ENCODE measurements around the gene IFI27L2. TPM values are rescaled to one million over a fixed set of nuclear protein-coding genes. Genes with fewer than 3 reads are reported as not detected.

IFI27L2 gene
- total RNA-seq, 4 donors from 2014 or later, result 21.0 to 69.1 (median 52.3) TPM

DNA sequence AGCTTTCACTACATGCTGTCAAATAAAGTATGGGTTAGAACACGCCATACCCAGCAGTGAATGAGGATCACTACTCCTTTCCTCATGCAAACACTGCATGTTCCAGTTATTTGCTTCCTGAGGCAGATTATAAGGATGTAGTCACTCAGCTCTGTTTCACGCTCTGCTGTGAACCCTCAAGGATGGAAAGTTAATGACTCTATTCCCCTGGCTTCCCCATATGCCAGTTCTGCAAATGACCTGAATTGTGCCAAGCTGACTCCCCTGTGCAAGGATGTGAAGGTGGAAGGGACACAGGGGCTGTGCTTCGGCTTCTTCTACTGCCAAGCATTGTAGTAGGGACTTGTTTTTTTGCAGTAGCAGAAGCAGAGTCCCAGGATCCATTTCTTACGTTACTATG lies 41.5 kb downstream of the IFI27L2 start:
- no peak for TF ChIP-seq CTCF (IDR thresholded peaks at IDR 0.05)
- no peak for TF ChIP-seq POLR2A (IDR thresholded peaks at IDR 0.05)
- no peak overlapping the region for H3K4me3 ChIP-seq (ENCODE audit: low read depth, poor library complexity, severe bottlenecking)
- intact Hi-C loops (cut with DNase I; ENCODE audit: low total_unique reads), result no loop called here
- DNase-seq (ENCODE audit: low spot score in 2 of 2), result no peak
- WGBS, 2 donors, result 43 to 88% methylated on average over 4 of the region's 4 CpGs

- WGBS, 2 donors, result 0 to 1% methylated on average over 19 of the region's 19 CpGs
- intact Hi-C loops (cut with DNase I; ENCODE audit: low total_unique reads), result no loop called here
- no peak for DNase-seq (ENCODE audit: low spot score in 2 of 2)
These were observed 48.0 kb downstream of the IFI27L2 start for GRCh38 chr14:94081386-94081820.

GRCh38 chr14:94080621-94081385 lies 48.6 kb downstream of the IFI27L2 start, which contains the start of the genes DDX24 and IFI27L1:
TSS of gene DDX24 (minus strand) at chr14:94081202. CDS start at chr14:94079742, 1,460 bp downstream.
TSS of gene IFI27L1 (plus strand) at chr14:94081310. CDS start at chr14:94096938, 15,628 bp downstream.
- peak in 1 of 2 donors; percentile 94 for TF ChIP-seq POLR2A (IDR thresholded peaks at IDR 0.05)
- TF ChIP-seq CTCF (IDR thresholded peaks at IDR 0.05), result no peak
- intact Hi-C loops (cut with DNase I; ENCODE audit: low total_unique reads), result no loop called here
- 0% methylated on average over 42 to 52 of the region's 77 CpGs for WGBS, 2 donors
- DNase-seq (ENCODE audit: low spot score in 2 of 2), result peak; percentile 98 to 99
- H3K4me3 ChIP-seq (ENCODE audit: low read depth, poor library complexity, severe bottlenecking), result peak within 1 kb of the TSS; percentile 92

More at GRCh38 chr14:94081386-94081820, 48.0 kb downstream of the IFI27L2 start:
- H3K4me3 ChIP-seq (ENCODE audit: low read depth, poor library complexity, severe bottlenecking), result peak overlapping the region; percentile 92
- TF ChIP-seq CTCF (IDR thresholded peaks at IDR 0.05), result no peak
- TF ChIP-seq POLR2A (IDR thresholded peaks at IDR 0.05), result no peak

GRCh38 chr14:94079891-94080620 lies 49.3 kb downstream of the IFI27L2 start:
- 2 to 3% methylated on average over 15 of the region's 15 CpGs for WGBS, 2 donors
- intact Hi-C loops (cut with DNase I; ENCODE audit: low total_unique reads), result no loop called here
- H3K4me3 ChIP-seq (ENCODE audit: low read depth, poor library complexity, severe bottlenecking), result peak overlapping the region; percentile 92
- DNase-seq (ENCODE audit: low spot score in 2 of 2), result no peak
- no peak for TF ChIP-seq POLR2A (IDR thresholded peaks at IDR 0.05)
- TF ChIP-seq CTCF (IDR thresholded peaks at IDR 0.05), result no peak

GRCh38 chr14:94077823-94078222 lies 51.6 kb downstream of the IFI27L2 start:
- TF ChIP-seq POLR2A (IDR thresholded peaks at IDR 0.05), result no peak
- TF ChIP-seq CTCF (IDR thresholded peaks at IDR 0.05), result no peak
- WGBS, 2 donors, result 77 to 80% methylated on average over 5 of the region's 5 CpGs
- intact Hi-C loops (cut with DNase I; ENCODE audit: low total_unique reads), result no loop called here

More at GRCh38 chr14:94077823-94078222, 51.6 kb downstream of the IFI27L2 start:
- no peak for DNase-seq (ENCODE audit: low spot score in 2 of 2)
- H3K4me3 ChIP-seq (ENCODE audit: low read depth, poor library complexity, severe bottlenecking), result no peak overlapping the region

Other genes starting within 250 kb of the IFI27L2 start
- gene FAM181A, start 202.3 kb downstream of the IFI27L2 start, total RNA-seq, result not detected
- gene ASB2, start 153.0 kb downstream of the IFI27L2 start, total RNA-seq, result 1 to 10 TPM in 2 of 4 donors, under 1 TPM in 2; 0.46 to 5.4 (median 1.8) TPM
- gene CCDC197, start 132.3 kb downstream of the IFI27L2 start, total RNA-seq, result not detected
- 10 to 100 TPM; 12.6 to 25.0 (median 21.5) TPM for gene OTUB2, start 103.3 kb downstream of the IFI27L2 start, total RNA-seq
- 100 to 1,000 TPM in 3 of 4 donors, 10 to 100 TPM in 1; 91.7 to 132 (median 102) TPM for gene DDX24, start 48.4 kb downstream of the IFI27L2 start, total RNA-seq
- 10 to 100 TPM in 2 of 4 donors, 1 to 10 TPM in 2; 6.2 to 22.6 (median 10.3) TPM for gene IFI27L1, start 48.3 kb downstream of the IFI27L2 start, total RNA-seq
- 100 to 1,000 TPM in 2 of 4 donors, 10 to 100 TPM in 2; 70.2 to 133 (median 109) TPM for gene IFI27, start 18.9 kb downstream of the IFI27L2 start, total RNA-seq
- gene PPP4R4, start 44.7 kb upstream of the IFI27L2 start, total RNA-seq, result 1 to 10 TPM in 3 of 4 donors, under 1 TPM in 1; 0.56 to 8.6 (median 1.7) TPM
- gene SERPINA10, start 163.7 kb upstream of the IFI27L2 start, total RNA-seq, result not detected
- gene SERPINA6, start 193.7 kb upstream of the IFI27L2 start, total RNA-seq, result not detected
- gene SERPINA2, start 237.1 kb upstream of the IFI27L2 start, total RNA-seq, result not detected

Measured in lower leg skin (tissue), 4 donors.